ENCODE data around the gene EGFL8.

Gene EGFL8

DNA sequence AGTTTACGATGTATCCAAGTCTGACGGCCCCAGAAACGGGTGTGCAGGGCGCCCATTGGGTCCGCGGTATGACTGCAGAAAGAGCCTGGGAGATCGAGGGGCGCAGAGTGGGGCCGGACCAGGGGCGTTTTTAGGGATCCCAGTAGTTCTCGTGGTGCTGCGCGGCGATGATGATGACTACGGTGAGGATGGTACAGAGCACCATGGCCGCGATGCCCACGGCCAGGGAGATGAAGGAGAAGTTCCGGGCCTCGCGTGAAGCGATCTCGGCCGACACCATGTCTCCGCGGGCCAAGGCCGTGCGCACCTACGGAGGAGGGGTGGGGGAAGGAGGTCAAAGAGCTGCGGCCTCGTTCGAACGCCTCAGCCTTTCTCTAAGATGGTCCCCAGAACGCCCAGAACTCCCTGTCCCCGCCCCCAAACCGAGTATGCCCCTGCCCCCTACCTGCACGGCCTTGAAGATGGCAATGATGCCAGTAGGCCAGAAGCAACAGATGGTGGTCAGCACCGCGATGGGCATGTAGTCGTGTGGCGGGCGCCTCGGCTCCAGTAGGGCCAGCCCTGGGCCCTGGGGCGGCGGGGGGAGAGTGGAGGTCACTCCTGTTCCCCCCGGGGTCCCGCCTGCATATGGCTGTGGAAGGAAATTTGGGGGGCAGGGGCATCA is 15.2 kb upstream of the EGFL8 start:
- TF ChIP-seq, protein P1, sequence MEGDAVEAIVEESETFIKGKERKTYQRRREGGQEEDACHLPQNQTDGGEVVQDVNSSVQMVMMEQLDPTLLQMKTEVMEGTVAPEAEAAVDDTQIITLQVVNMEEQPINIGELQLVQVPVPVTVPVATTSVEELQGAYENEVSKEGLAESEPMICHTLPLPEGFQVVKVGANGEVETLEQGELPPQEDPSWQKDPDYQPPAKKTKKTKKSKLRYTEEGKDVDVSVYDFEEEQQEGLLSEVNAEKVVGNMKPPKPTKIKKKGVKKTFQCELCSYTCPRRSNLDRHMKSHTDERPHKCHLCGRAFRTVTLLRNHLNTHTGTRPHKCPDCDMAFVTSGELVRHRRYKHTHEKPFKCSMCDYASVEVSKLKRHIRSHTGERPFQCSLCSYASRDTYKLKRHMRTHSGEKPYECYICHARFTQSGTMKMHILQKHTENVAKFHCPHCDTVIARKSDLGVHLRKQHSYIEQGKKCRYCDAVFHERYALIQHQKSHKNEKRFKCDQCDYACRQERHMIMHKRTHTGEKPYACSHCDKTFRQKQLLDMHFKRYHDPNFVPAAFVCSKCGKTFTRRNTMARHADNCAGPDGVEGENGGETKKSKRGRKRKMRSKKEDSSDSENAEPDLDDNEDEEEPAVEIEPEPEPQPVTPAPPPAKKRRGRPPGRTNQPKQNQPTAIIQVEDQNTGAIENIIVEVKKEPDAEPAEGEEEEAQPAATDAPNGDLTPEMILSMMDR (IDR thresholded peaks at IDR 0.05; ENCODE audit: low read depth, low read length), result no peak
- no peak for TF ChIP-seq MYC (IDR thresholded peaks at IDR 0.05; ENCODE audit: low read depth, low read length)
- no peak for TF ChIP-seq POLR2A (IDR thresholded peaks at IDR 0.05; ENCODE audit: extremely low read depth, insufficient read length)
- TF ChIP-seq, protein P2, sequence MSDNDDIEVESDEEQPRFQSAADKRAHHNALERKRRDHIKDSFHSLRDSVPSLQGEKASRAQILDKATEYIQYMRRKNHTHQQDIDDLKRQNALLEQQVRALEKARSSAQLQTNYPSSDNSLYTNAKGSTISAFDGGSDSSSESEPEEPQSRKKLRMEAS (IDR thresholded peaks at IDR 0.05; ENCODE audit: low read depth, low read length), result no peak
- DNase-seq (ENCODE audit: low read depth), result no peak
- no peak overlapping the region for H3K4me3 ChIP-seq (ENCODE audit: low read depth, low read length)

DNA sequence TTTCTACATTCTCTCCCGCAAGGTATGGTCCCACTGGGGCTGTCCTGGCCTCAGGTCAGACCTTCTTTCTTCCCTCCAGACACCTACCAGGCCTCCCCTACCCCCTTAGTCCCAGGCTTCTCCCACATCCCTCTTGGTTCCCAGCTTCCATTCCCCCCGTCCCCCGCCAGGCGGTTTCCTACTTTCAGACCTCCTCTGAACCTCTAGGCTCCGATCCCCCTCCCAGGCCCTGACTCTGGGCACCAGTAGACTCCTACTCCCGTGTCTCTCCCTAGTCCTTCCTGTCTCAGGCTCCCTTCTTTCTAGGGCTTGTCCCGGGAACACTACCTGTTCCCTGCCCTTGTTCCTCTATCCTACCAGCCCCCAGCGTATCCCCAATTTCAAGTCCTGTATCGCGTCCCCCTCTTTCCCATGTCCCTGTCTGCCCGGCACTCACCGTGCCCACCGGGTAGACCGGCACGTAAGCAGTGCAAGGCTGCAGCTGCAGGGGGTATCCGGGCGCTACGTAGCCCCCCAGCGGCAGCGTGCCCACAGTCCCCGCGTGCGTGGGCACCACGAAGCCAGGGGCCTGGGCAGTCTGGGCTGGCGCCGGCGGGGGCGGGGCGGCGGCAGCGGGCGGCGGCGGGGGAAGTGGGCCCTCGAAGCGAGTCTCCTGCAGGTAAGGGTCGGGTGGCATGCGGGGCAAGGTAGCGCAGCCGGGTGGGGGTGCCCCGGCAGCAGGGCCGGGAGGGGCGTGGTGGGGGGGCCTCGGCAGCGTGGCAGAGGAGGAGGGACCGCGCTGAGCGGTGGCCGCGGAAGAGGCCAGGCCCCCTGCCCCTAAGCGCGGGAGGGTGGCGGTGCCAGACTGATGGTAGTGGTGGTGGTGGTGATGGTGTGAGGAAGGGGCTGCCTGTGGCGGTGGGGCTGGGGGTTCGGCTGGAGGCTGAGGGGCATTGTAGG is 14.2 kb upstream of the EGFL8 start:
- H3K4me3 ChIP-seq (ENCODE audit: low read depth, low read length), result no peak overlapping the region
- no peak for TF ChIP-seq MYC (IDR thresholded peaks at IDR 0.05; ENCODE audit: low read depth, low read length)
- TF ChIP-seq, protein P2 (IDR thresholded peaks at IDR 0.05; ENCODE audit: low read depth, low read length), result no peak
- no peak for TF ChIP-seq POLR2A (IDR thresholded peaks at IDR 0.05; ENCODE audit: extremely low read depth, insufficient read length)
- TF ChIP-seq, protein P1 (IDR thresholded peaks at IDR 0.05; ENCODE audit: low read depth, low read length), result no peak
- DNase-seq (ENCODE audit: low read depth), result no peak

DNA sequence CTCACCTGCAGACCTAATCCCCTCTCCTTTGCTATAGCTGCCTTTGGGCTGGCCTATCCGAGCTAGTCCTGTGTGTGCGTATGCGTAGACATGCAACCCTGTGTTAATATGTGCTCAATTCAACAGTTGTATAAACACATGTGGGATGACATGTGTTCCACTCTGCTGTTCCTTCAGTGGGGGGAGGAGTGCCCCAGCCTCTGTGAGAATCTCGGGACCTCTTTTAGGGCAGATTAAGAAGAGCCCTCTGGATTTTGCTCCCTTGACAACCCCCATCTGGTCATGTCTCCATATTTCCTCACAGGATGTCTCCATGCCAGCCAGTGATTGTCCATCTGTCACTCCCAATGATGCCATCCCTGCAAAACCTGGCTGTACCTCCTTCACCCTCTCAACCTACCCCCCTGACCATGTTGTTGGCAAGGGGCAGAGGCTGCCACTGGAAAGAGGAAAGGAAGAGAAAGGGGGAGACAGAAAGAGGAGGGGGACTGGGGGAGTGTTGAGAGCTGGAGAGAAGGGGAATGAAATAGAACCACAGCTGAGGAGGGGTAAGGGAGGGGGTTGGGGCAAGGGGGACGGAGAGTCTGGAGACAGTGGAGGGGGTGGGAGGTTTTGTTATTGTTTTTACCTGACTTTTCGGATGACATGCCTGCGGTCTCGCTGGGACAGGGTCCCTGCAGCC is 13.1 kb upstream of the EGFL8 start:
- H3K4me3 ChIP-seq (ENCODE audit: low read depth, low read length), result no peak overlapping the region

DNA sequence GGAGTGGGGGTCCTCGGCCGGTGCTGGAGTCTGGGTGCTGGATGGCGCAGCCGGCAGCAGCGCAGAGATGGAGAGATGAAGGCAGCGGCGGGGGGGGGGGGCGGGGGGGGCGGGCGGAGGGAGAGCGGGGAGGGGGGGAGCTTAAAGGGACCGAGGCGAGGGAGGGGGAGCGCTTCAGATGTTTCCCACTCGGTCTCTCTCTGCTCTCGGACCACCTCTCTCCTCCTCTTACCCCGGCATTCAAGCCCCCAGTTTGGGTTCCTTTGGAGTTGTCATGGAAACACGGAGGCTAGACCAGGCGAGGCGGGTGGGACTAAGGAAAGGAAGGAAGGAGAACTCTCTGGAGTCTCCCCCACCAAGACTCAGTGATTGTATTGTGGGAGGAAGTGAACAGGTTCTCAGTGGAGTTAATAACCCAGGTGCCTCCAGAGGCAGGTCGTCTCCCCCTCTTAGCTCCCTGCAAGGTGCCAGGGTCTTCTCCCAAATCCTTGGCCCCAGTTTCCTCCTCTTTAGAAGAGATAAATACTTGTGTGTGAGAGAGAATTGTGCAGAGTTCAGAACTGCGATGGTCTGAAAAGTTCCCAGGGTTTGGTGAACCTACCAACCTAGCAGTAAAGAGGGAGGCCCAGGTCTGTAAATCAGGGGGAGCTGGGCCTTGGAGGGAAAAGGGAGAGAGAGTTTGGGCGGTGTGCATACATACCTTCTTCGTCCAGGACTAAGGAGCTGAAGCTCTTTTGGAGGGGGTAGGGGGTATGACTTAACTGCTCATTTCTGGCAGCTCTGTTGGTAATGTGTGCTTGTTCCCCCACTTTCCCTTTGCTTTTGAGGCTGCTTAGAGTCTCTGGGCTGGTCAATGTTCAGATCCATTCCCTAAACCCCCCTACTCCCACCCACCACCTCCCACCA is 12.3 kb upstream of the EGFL8 start, which contains the start of gene PRRT1:
TSS of gene PRRT1 (minus strand) at position 77 of the 906 bp plus-strand sequence. CDS start 112 bp downstream, outside the sequence.
- DNase-seq (ENCODE audit: low read depth), result no peak
- no peak within 1 kb of the TSS for H3K4me3 ChIP-seq (ENCODE audit: low read depth, low read length)
- TF ChIP-seq POLR2A (IDR thresholded peaks at IDR 0.05; ENCODE audit: extremely low read depth, insufficient read length), result no peak
- TF ChIP-seq MYC (IDR thresholded peaks at IDR 0.05; ENCODE audit: low read depth, low read length), result no peak
- TF ChIP-seq, protein P2 (IDR thresholded peaks at IDR 0.05; ENCODE audit: low read depth, low read length), result no peak
- TF ChIP-seq, protein P1 (IDR thresholded peaks at IDR 0.05; ENCODE audit: low read depth, low read length), result no peak

More for the DNA sequence above, 13.1 kb upstream of the EGFL8 start:
- TF ChIP-seq, protein P1 (IDR thresholded peaks at IDR 0.05; ENCODE audit: low read depth, low read length), result no peak
- TF ChIP-seq MYC (IDR thresholded peaks at IDR 0.05; ENCODE audit: low read depth, low read length) (no peak), POLR2A (IDR thresholded peaks at IDR 0.05; ENCODE audit: extremely low read depth, insufficient read length) (no peak)
- TF ChIP-seq, protein P2 (IDR thresholded peaks at IDR 0.05; ENCODE audit: low read depth, low read length), result no peak
- no peak for DNase-seq (ENCODE audit: low read depth)

Data from NB4 (cell line).